GM19035 (cell line): Measurements from ENCODE around the gene TMEM131.

Experiments
- ATAC-seq: cut with Tn5 transposase; IDR thresholded peaks from one replicate; pipeline ENCODE4 v1.9.1; 2021; ENCODE audit not compliant: unreplicated experiment

The TMEM131 gene

DNA sequence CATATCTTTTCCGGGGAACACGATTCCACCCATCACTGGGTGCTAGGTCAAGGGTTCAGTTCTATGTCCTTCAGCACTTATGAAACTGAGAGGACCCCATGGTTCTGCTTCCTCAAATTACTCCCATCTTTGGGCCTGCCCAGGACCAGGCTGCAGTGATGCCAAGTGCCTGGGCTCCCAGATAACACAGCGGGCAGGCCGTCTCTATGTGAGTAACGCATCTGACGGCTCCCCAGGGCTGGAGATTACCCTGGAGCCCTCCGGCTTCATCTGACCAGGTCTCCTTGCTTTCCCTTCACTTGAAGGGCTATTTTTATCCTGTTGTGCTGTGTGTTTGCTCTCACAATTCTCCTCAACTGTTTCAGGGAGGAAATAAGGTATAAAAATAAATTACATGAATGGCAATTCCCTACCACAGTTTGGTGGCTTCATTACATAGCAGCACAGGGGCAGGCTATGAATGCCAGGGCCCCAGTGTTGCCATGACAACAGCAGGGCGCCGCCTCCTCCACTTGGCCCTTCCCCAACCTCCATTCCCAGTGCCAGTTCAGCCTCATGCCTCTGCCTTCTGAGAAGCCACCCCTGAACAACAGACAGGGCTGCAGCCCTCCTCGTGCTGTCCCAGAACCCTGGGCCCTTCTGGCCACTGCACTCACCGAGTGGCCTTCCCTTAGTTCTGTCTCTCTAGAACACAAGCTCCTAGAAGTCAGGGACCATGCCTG, 25.4 kb upstream of the TMEM131 start:
- ATAC-seq: no peak

DNA sequence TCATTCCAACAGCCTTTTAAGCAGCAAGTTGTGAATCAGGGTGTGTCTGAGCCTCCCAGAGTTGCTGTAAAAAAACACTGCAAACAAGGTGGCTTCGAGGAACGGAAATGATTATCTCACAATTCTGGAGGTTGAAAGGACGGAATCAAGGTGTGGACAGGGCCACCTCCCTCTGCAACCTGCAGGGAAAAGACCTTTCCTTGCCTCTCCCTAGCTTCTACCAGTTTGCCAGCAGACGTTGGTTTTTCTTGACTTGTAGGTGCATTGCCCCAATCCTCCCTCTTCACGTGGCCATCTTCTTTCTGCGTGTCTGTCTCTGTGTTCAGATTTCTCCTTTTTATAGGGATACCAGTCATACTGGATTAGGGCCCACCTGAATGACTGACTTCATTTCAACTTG, 24.8 kb upstream of the TMEM131 start:
- no peak for ATAC-seq

DNA sequence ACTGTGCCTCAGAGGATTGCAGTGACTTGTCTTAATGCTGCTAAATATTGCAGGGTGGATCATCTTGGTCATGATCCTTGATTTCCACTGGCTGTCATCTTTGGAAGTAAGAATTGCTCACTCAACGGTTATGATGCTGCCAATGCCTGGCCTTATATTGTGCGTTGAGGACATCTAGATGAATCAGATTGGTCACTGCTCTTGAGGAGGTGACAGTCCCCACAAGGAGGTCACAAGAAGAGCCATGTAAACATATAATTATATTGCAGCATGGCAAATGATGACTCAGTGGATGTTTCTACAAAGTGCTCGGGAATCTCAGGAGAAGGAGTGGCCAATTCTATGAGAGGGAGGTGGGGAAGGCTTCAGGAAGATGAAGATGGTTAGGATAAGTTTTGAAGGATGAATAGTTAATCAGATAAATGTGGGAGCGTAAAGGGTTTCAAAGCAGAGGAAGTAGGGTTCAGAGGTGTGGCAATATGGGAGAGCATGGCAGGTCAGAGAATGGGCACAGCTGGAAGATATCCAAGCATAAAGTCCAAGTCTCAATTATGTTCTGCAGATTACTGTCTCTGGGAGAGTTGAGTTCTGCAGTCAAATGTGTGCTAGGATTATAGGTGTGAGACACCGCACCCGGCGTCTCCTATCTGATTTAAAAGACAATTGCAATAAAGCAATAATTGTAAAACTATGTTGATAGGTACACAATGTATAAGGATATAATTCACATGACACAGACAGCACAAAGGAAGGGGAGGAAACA, 21.3 kb upstream of the TMEM131 start:
- ATAC-seq: no peak

DNA sequence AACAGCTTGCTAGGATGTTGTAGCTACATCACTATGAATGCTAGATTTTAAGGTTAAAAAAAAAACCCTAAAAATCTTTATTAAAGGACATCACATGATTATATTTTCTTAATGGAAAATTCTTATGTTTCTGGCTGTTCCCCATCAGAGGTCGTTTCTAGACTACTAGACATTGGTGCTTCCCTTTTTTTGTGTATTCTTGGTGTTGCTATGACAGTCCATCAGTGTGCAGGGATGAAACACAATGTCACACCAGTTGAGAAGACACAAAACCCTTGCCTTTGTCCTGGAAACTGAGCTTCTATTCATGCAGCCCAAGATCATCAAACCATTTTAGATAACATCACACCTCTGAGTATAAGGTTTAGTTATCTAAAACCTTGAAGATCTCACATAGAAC, 19.9 kb upstream of the TMEM131 start:
- ATAC-seq: no peak

DNA sequence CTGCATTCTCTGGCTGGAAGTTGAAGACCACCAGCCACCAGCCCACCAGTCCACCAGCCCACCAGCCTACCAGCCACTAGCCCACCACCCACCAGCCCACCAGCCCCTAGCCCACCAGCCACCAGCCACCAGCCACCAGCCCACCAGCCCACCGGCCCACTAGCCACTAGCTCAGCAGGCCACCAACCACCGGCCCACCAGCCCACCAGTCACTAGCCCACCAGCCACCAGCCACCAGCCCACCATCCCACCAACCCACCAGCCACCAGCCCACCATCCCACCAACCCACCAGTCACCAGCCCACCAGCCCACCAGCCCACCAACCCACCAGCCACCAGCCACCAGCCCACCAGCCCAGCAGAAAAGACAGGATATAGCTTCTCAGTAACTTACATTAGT, 18.6 kb upstream of the TMEM131 start:
- ATAC-seq: no peak

DNA sequence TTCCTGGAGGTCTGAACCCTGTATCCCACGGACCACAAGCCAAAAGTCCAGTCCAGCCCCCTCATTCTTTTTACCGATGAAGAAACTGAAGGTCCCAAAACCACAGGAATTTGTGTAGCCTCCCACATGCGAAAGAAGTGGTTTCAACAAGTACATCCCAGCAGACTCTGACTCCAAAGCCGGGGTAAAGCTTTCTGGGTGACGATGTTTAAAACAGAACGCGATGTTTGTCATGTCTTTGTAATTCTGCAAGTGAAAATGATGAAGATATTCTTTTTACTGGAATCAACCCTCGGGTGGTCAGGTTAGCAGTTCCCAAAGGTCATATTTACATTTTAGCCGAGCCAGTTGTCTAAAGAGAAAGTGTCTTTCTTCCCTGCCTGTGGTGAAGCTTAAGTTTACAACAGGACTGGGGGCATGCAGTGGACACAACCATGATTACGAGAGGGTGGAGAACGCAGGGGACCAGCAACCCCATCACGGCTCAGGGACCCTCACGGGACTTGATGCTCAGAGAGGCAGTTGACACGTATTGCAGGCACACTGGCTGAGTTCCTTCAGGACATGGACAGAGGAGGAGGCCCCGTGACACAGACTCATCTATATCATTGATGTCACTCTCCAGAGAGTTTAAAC, 17.8 kb upstream of the TMEM131 start:
- no peak for ATAC-seq

DNA sequence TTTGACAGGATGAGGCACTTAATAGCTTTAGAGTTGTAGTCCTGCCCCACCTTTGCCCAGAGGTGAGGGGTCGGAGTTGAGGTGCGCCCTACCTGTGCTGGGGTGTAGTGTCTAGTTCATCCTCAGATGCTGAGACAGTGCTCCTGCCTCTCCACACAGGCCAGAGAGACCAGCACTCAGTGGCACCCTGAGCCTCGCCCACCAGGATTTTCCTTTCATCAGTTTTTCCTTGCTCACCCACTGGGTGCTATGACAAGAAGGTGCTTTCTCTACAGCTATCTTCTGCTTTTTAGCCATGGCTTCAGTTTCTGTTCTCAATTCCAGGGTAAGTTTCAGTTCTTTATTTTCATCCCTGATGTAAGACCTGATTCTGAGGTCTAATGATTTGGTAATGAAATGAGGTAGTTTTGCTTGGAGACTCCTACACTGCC, 16.8 kb upstream of the TMEM131 start:
- peak; percentile 88 for ATAC-seq

DNA sequence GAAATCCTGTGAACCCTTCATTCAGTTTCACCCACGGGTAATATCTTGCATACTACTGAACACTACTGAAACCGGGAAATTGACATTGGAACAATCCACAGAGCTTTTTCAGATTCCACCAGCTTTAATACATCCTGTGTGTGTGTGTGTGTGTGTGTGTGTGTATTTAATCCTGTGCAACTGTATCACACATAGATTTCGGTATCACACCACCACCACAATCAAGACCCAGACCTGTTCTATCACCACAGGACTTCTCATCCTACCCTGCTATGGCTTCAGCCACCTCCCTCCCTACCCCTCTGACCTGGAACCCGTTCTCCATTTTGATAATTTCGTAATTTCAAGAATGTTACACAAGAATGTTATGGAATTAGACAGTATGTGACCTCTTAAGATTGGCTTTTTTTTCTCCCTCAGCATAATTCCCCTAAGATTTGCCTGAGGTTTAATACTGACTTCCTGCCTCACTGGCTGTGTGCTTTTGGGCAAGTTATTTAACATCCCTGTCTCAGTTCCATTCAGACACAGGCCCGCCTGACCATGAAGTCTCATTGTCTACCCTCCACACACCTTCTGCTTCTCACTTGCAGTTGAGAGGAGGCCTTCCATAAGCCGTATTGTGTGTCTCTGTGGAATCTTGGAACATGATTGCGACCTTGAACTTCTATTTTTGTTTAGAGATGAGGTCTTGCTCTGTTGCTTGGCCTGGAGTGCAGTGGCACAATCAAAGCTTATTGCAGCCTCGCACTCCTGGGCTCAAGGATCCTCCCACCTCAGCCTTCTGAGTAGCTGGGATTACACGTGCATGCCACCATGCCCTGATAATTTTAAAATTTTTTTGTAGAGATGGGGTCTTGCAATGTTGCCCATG, 14.4 kb upstream of the TMEM131 start:
- no peak for ATAC-seq

DNA sequence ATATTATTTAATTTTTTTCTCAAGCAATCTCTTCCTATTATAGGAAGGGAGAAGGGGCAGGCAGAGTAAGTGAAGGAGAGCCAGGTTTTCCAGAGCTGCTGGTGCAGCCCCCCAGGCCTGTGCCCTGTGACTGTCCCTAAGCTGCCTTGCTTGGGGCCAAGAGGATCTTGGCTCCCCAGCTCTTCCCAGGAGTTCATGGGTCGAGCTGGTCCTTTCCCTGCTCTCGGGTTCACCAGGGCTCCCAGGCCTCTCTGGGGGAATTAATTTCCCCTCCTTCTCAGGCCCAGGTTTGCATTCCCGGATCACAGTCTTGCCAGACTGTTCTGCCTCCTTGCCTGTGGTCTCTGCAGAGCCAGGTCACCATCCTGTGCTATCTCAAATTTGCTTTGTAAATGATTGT, 12.7 kb upstream of the TMEM131 start:
- ATAC-seq: no peak

DNA sequence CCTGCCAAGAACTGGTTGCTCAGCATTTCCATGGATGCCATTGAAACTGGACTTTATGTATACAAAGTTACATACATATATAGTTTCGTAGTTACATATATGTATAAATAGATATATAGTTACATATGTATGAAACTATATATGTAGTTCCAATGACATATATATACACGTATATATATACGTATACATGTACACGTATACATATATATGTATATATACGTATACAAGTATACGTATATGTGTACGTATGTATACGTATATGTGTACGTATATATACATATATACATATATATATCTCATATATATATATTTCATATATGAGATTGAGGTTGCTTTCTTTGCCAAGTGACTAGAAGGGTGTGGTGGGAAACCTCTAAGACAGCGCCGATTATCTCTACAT, 10.6 kb upstream of the TMEM131 start:
- ATAC-seq: no peak

DNA sequence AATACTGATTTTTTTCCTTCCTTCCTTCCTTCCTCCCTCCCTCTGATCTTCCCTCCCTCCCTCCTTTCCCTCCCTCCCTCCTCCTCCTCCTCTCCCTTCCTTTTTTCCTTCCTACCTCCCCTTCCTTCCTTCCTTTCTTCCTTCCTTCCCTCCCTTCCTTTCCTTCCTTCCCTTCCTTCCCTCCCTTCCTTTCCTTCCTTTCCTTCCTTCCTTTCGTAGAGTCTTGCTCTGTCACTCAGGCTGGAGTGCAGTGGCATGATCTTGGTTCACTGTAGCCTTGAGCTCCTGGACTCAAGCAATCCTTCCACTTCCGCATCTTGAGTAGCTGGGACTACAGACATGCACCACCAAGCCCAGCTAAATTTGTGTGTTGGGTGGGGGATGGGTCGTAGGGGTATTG, 8.9 kb upstream of the TMEM131 start:
- ATAC-seq: no peak

DNA sequence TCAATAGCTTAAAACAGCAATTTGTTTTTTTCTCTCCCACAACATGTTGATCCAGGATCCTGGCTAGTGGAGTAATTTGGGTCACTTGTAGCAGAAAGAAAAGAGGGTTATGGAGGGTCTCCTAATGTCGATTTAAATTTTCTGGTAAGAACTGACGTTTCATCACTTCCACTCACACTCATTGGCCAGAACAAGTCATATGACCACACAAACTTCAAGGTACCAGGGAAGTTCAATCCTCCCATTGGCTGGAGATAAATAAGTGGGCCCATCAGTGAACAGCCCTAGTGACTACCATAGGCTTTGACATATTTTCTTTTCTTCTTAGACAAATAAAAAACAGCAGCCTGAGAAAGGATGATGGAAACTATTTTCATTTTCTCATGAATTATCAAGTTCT, 8.3 kb upstream of the TMEM131 start:
- no peak for ATAC-seq

DNA sequence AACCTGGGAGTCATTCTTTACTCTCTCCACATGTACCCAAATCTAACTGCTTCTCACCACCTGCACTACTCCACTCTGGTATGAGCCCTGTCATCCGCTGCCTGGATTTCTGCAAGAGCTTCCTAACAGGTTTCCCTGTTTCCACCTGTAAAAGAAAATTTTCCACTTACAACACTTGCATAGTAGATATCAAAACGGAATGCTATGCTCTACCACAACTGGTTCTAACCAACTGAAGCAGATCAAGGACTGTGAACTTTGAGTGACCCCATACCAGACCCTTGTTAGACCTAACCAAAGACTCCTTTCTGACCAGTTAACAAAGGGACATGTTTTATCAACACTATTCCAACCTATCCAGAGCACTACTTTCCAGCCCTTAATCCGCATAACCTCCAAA, 3.8 kb upstream of the TMEM131 start:
- no peak for ATAC-seq

DNA sequence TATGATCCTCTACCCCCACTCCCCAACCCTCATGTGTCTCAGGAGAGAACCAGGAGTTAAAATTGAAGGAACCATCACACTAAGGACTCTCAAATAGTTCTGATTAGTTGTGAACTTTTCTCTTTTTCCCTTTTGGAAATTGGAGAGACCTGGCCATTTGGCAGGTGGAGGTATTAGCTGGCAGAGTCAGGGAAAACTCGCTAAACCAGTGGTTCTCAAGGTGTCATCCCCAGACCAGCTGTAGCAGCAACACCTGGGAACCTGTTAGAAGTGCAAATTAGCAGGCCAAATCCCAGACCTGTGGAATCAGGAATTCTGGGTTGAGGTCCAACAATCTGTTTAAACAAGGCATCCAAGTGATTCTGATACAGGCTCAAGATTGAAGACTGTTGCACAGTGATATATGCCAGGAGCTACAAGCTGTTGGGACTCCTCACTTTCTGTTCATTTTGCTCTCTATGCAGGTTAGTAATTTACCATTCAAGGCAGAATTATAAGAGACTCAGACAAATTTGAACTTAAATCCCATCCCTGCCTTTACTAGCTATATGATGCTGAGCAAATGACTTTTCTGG, 2.8 kb upstream of the TMEM131 start:
- ATAC-seq: no peak

DNA sequence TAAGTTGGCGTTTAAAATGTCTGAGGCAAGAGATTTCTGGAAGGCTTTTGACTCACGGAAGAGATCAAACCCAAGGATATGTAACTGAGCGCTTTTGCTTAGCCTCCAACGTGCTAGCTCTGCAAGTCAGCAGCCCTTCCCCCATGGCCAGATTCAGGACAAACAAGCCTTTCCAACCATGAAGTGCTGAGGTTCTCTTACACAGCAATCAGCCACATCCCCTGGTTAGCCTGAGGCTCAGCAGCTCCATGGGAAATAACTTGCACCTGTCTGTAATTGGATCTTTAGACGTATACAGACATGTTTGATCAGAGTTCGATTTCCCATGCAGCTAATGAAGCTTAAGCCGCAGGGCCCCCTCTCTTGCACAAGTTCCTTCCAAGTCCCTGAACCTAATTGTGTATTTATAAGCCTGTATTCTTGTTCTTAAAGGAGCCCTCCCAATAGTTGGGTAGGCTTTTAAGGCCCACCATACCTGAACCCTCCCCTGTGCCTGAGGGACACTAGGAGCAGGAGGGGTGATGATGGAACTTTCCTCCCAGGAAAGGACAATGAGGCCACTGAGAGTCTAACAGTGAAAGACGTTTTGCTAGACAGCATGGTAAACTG, 2.1 kb upstream of the TMEM131 start:
- ATAC-seq: no peak

DNA sequence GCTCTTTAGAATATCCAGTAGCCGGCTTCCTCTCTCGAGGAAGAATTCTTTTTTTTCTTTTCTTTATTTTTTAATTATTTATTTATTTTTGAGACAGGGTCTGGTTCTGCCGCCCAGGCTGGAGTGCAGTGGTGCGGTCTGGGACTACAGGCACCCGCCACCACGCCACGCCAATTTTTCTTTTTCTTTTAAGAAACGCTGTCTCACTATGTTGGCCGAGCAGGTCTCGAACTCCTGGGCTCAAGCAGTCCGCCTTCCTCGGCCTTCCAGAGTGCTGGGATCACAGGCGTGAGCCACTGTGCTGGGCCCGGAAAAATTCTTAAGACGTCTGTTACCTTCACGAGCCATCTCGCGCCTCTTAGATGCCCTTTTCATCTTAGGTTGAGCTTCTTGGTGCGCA, 931 bp upstream of the TMEM131 start:
- no peak for ATAC-seq

DNA sequence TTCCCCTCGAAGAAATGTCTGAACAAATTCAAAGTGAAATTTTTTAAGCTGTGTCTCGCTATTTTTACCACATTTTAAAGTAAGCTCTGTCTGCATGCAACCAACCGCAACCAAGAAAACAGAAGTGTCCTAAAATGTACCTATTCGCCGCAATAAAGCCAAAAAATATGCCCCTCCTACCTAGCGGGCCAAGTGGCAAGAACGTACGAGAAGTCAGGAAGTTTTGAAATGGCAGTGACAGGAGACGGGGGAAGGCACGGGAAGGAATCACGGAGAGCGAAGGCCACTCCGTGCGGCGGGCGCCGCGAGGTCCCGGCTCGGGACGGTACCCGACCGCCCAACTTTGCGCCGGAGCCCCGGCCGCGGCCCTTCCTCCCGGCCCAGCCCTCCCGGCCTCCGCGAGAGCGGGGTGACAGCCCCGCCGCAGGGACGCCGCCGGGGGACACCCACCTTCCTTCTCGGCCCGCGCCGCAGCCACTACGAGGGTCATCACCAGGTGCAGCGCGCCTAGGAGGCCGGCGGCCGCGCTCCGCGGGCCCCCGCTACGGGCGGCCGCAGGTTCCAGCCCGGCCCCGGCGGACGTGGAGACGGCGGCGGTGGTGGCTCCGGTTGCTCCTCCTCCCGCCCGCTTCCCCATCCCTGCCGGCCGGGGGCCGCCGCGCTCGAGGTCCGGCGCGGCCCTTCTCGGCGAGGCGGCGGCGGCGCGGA, 568 bp downstream of the TMEM131 start:
- ATAC-seq: peak; percentile 34

DNA sequence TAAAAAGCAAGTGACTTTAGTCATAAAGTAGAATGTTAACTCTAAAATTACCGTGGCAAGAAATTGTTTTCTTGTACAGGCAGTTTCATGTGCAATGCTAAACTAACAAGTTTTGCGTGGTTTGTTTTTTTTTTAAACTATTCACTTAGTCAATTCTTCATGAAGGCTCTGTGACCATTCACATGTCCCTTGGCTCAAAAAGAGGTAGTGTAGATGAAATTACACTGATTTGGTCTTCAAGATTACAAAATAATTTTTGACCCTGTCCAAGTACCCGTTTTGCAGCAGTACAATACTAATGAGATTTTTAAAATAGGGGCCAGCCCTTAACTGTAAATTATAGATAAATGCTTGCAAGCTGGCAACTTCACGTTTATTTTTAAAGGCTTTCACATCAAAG, 1.3 kb downstream of the TMEM131 start:
- no peak for ATAC-seq

DNA sequence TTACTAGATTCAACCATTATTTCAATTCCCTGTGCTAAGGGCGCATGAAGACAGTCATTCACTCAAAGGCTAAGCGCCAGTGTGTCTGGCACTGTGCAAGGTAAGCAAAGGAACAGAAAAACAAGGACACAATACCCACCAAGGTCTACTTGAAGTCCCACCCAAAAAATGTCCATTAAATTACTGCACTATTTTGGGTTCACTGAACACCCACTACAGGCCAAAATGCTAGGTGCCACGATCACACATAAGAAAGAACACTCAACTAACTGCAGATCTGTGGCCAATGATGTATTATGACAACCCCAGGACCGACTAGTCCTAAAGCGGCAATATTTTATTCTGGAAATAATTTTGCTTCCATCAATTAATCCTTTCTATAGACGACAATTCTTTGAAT, 1.8 kb downstream of the TMEM131 start:
- ATAC-seq: no peak
